GM18873 (cell line): ENCODE measurements around the gene GLP1R.

Experiments used
- ATAC-seq: cut with Tn5 transposase; IDR thresholded peaks from one replicate; pipeline ENCODE4 v1.9.1; 2021; ENCODE audit warnings: mild to moderate bottlenecking, moderate library complexity, moderate number of reproducible peaks; ENCODE audit not compliant: unreplicated experiment, low FRiP score

The GLP1R gene

DNA sequence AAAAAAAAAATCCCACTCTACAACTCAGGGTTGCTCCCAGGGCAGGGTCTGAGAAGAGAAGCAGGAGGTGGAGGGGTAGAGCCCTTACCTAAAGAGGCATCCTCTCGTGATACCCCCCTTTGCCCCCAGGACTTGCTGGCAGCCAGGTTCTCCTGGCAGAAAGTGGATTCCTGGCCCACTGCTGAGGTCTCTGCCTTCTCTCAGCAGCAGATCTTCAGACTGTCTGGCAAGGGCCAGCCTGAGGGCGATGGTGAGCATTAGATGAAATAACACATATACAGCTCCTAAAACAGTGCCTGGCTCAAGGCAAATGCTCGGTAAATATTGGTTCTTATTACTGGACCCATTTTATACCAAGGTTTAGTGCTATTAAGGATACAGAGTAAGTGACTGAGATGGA is 4.8 kb upstream of the GLP1R start:
- ATAC-seq = no peak

DNA sequence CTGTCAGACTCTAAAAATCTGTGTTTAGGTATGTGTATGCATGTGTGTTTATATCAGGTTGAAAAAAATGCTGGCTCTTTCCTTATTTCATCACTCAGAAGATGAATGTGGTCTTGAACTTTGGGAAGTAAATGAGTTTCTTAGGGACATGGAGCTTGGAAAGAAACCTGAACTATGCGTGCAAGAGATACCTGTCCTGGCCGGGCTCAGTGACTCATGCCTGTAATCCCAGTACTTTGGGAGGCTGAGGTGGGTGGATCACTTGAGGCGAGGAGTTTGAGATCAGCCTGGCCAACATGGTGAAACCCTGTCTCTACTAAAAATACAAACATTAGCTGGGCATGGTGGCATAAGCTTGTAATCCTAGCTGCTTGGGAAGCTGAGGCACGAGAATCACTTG is 4.4 kb upstream of the GLP1R start:
- ATAC-seq = no peak

DNA sequence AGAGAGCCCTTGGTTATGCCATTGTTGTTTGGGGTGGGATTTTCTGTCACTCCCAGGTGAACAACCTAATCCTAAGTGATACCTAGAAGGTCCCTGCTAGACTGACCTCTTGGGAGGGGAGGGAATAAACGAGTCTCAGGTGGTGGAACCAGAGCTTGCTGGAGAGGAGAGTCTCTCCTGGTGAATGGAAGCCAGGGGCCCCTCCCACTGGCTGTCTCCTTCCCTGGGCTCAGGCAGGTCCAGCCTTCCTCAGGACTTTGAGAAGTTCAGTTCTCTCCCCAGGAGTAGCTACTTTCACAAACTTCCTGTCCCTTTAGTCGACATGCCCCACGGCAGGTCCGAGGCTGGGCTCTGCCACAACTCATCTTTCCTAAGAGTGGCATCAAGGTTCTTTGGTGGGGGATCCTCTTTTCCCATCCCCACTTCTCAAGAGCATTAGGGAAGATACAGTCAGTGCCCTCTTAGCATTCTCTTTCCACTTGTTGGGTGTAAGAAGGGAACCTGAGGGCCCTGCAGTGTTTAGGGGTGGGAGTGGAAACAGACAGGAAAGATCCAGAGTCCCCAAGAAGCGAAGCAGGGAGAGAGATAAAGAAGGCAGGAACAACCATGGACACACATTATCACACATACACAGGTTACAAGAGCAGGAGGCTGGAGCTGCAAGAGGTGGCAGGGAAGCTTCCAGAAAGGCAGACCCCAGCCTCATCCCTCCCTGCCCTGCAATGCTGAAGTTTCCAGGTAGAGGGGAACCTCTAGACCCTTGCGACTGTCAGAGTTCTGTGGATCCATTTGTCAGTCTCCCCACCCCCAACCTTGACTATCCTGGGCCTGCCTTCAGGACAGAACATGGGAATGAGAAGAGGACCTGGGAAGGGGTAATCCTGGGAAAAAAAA is 900 bp upstream of the GLP1R start:
- no peak for ATAC-seq

DNA sequence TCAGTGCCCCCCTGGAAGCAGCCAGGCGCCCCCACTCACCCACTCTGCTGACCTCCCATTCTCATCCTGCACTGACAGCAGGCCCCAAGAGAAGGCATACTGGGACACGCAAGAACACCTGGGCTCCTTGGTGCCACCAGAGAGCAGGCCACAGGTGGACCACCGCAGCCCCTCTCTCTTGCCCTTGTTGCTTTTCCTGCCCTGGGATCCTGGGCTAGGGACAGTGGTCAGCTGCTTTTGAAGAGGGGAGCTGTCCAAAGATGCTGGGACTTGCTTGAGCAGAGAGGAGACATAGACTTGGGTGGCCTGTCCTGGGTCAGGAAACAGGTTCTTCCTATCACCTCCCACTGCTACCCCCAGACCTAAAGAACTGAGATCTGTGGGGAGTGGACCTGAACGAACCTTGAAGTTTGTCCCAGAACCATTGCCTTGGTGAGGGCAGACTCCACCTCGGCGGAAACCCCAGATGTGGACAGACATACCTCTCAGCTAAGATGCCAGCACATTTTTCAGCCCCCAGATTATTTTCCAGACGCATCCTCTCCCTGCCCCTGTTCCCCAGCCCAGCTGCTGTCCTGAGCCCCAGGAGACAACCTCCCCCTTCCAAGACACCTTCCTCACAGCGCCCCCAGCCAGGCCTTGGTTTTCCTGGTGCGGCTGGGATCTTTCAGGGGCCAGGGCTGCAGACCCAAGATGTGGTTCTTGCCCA is 1.1 kb downstream of the GLP1R start:
- ATAC-seq = no peak

DNA sequence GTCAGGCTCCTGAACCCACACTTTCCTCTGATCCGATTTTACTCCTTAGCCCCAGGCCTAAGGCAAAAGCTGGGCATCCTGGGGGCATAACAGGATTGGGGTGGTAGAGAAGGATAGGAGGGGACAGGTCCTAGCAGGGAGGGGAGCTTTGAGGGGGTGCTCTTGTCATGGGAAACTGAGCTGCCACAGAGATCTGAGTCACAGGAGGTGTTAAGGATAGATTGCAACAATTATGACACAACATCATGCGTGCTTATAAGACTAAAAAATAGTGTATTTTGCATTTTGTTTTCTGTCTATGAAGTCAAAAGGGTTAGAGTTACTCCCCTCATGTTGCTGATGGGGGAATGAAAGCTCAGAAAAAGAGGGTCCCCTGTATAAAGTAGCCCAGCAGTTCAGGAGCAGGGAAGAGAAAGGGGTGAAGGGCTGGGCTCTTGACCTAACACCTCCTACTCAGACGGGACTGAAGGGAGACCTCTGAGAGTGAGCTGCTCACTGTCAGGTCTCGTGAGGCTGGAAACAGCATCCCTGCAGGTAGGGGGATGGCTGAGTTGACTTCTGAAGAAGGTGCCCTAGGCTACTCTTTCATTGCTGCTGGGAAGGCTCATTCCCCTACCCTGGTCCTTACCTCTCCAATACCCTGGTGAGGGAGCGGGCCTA is 2.0 kb downstream of the GLP1R start:
- ATAC-seq = no peak

DNA sequence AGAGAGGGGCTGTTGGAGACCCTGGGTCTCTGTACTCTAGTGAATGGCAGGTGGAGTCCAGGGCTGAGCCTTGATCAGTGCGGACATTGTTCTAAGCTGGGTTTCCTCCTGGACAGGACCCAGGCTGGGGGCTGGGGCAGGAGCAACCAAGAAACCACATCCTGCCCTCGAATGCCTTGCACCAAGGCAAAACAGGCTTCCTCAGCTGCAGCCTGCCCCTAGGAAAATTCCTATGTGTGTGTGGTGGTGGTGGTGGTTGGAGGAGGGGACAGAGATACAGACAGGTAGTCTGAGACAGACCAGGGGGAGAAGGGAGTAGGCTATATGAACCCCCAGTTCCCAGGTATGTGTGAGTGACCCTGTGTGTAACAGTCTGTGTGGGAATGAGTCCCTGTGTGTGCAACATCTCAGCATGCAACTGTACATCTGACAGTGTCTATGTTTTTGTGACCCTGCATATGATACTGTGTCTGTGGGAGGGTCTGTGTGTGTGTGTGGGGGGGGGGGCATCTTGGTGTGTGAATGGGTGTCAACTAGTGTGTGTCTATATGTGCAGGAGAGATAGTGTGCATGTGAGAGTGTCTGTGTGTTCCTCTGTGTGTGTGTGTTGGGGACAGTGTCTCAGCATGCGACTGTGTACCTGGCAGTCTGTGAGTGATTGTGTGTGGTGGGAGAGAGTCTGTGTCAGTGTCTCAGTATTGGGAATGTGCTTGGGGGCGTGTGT is 3.0 kb downstream of the GLP1R start:
- ATAC-seq = no peak

DNA sequence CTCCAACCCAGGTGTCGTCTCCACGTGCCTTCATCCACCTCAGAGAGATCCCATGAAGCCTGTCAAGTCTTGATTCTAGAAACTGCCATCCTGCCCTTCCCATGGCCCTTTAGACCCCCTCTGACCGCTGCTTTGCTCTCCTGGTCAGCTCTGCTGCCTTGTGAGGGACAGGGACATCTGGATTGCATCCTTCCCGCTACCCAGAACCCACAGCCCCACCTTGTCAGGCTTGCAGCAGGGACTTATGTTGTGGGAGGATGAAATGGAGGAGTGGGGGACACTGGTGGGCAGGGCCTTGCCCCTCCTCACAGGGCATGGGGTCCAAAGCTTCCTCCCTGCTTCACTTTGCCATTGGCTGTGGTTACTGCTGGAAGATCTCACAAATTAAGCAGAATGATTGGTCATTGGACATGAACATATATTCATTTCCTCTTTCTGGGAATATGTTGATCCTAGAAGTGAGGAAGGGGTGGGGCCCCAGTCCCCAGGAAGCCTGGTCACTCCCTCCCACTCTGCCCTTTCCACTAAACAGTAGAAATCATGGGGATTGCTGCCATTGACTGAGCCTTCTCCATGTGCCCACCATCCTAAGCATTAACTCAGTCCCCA is 4.5 kb downstream of the GLP1R start:
- ATAC-seq = no peak

DNA sequence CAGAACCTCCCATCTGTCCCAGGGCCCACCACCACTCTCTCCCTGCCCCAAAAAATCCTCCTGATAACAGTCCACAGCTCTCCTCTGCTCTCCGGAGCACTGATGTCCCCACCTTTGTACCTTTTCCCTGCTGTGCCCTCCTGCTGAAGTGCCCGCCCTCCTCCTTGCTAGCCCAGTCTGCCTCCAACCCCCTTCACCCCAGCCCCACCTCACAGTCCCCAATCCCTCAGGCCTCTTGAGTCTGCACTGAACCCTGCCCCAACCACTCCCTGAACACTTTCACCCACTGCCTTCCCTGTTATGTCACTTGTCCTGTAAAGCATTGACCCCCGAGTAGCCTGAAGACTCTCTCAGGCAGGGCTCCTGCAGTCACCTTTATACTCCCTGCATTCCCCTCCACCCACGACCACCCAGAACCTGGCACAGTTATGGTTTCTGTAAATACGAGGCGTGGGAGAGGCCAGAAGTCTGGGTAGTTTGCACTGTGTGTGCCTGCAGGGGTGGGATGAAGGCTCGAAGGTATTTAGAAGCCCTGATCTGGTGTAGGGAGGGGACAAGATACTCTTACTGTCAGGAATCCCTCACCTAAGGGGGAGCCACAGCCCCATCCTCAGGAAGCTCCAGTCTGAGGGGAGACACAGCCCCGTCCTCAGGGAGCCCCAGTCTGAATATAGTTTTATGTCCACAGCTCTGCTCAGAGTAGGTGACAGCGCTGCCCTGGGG is 5.4 kb downstream of the GLP1R start:
- ATAC-seq = no peak

DNA sequence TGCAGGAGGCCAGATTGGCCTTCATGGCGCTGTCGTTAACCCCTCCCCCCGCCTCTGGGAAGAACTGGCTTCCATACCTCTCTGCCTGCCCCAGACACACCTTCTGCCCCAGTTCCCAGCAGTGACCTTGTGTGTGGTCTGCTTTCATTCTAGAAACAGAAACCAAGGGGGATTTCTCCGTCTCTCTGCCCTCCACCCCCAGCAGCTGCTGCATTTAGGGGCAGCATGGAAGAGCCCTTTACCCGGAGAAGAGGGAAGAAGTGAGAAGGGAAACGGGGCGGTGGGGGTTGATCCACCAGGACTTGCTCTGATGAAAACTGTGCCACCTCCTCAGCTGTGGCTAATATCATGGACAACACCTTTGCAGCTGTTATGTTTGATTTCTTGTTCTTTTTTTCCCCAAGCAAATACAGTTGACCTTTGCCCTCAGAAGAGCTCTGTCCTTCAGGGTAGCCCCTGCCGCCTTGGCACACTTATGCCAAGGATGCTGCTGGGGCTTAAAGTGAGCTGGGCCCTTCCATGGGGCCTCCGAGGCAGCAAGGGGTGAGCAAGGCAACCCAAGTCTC is 6.1 kb downstream of the GLP1R start:
- no peak for ATAC-seq

DNA sequence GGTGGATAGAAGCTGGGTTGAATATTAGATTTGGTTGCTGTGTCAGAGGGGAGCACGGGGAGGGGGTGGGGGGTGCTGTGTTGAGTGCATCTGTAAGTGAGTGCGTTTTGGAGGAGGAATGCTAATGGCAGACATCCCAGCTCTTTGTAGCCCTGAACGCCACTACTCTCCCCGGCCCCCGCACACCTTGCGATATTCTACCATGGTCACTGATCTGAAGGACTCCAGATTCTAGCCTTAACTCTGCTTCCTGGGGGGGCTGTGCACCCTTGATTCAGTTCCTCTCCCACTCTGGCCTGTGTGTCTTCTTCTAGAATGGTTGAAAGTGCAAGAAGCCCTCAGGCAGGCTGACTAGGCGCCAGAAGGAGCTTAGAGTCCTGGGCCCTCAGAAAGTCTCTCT is 7.1 kb downstream of the GLP1R start:
- no peak for ATAC-seq

DNA sequence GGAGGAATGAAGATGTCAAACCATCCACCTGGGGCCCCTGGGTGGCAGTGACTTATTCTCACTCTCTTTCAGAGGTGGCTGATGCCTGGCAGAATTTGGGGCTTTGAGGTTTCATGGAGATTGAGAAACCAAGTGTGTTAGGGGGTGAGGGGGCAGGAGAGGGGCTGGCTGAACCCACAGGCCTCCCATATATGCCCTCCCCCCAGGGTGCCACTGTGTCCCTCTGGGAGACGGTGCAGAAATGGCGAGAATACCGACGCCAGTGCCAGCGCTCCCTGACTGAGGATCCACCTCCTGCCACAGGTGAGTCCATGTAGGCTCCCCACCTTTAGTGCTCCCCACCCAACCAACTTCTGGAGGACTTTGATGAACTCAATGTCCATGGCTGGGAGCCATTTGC is 7.6 kb downstream of the GLP1R start:
- no peak for ATAC-seq

DNA sequence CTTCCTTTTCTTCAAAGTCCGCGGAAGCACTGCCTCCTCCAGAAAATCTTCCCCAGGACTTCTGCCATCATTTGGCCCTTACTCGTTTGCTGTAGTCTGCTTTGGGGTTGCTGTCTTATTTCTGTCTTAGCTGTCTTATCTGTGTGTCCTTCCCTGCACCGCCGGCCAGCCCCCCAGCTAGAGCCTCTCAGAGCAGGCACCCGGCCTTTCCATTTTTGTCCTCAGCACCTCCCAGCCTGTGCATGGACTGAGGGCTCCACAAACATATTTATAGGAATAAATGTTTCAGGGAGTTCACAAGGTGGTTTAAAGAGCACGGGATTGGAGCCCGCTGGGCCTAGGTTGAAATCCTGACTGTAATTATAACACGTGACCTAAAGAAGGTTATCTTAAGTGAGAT is 8.1 kb downstream of the GLP1R start:
- ATAC-seq = no peak

DNA sequence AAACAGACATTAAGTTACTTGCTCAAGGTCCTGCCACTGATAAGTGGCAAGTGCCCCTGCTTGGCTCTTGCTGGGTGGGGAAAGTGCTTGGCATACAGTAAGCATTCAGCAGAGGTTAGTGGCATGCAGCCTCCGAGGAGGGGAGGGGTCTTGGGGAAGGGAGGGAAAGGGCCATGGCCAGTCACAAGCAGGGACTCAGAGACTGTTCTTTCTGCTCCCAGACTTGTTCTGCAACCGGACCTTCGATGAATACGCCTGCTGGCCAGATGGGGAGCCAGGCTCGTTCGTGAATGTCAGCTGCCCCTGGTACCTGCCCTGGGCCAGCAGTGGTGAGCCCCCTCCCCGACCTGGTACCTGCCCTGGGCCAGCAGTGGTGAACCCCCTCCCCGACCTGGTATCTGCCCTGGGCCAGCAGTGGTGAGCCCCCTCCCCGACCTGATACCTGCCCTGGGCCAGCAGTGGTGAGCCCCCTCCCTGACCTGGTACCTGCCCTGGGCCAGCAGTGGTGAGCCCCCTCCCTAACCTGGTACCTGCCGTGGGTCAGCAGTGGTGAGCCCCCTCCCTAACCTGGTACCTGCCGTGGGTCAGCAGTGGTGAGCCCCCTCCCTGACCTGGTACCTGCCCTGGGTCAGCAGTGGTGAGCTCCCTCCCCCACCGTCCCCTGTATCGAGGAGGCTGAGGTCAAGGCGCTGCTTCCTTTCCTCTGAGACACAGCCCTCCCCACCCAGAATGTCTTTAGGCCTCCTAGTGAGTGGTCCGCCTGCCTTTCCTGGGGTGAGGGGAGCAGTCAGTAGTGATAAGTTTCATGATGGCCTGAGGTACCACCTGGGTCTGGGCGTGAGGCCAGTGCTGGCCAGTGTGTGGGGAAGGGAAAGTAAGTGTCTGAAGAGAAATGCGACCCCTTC is 8.9 kb downstream of the GLP1R start:
- ATAC-seq = no peak

DNA sequence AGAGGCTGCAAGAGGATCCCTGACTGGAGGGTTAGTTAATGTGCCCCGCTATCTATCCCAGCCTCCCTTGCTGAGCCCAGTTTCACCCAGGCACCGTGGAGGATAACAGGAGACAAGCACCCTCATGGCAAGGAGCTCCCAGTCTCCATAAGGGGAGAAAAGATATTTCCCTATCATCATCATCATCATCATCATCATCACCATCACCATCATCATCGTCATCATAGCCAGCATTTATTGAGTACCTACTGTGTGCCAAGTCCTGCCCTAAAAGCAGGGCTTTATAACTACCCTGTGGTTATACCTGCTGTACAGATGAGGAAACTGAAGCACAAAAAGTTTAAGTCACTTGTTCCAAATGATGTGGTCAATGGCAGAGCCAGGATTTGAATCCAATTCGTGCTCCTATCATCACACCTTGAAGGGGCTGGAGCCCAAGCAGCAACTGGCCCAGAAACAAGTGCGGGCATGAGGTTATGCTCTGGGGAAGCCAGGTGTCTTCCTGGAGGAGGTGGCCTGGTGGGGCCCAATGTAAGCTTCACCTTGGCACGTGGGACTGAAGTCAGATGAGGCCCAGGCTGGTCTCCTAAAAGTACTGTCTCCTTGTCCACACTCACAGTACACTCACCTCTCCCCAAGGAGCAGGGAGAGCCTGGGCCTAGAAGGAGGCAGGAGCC is 10.0 kb downstream of the GLP1R start:
- ATAC-seq = no peak

DNA sequence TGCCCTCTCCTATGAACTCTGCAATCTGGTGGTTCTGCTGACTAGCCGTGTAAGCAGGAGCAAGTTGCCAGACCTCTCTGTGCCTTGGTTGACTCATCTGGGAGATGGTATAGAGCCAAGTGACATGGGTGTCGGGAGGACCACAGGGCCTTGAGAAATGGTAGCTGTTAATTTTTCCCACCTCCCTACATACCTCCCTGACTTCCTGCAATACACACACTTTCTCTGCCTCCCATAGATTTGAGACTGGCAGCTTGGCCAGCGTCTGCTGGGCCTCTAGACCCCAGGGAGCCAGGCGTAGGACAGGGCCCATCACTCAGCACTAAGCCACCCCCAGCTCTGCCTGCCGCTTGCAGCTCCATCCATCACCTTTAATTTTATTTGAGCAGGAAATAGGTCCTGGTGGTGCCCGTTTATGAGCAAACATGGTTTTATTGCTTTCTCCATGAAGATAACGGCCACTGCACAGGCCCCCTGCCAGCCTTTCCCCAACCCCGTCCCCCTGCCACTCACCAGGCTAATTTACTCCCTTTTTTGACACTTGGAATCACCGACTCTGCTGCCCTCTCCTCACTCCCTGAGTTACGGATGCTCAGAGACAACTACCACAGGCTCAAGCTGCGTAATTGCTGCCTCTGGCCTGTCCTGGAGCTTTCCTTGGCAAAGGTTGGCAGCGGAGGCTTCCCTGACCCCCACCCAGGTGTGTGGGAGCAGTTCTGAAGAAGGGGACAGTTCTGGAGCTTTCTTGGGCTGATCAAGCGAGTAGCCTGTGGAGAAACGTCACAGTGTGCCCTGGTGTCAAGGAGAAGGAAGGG is 11.1 kb downstream of the GLP1R start:
- ATAC-seq = no peak

DNA sequence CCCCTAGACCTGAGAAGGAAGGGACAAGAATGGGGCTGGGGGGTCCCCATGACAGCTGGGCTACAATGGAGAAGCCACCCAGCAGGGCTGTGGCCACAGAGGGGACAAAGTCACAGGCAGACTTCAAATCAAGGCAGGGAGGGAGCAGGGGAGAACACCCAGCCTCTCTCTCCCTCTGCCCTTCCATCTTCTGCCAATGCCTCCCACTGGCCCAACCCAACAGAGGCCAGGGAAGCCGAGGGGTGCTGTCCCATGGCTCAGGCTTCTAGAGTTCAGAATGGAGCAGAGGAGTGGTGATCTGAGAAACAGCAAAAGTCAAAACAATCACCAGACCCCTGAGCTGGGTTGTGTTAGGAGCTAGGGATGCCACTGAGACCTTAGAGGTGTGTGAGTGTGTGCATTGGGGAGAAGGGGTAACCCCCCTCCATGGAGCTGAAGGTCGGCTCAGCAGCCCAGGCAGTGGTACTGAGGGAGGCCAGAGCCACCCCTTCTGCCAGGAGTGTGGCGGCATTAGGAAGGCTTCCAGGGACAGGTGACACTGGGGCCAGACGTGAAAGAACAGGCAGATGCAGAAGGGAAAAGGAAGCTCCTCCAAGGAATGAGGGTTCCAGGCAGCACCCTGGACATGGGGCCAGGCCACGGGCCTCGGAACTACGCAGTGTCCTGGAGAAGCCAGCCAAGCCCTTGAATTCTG is 12.0 kb downstream of the GLP1R start:
- no peak for ATAC-seq
